SK-N-SH (cell line): Measurements from ENCODE around the gene CREB3L1. TPM values are rescaled to one million over a fixed set of nuclear protein-coding genes. Genes with fewer than 3 reads are reported as not detected.
A peak's percentile ranks its signal among the peaks of the same experiment; 100 is the strongest.

Source experiments
- CTCF ChIA-PET: fragments of 300-600, 350-600 bp; formaldehyde crosslinking; extraction: SDS; loops from one replicate; lab custom pipeline; 2021; lab: Yijun Ruan, JAX
- POLR2A ChIA-PET: fragments of 350-600 bp; sonication (Branson Sonifier 250); formaldehyde crosslinking; extraction: SDS; loops from one replicate; lab custom pipeline; 2020; ENCODE audit warnings: antibody characterized with exemption, inconsistent platforms; lab: Yijun Ruan, JAX
- DNase-seq: peaks from one replicate; pipeline ENCODE4 v3.0.0; 2012
- H2AFZ ChIP-seq: fragments of 200-600 bp; sonication (generic); 2 replicates; pipeline ENCODE4 v1.8.1; 2016; ENCODE audit warnings: antibody characterized with exemption, mild to moderate bottlenecking, low read depth
- H3F3A ChIP-seq: fragments of 200-600 bp; sonication (generic); replicated peaks from 2 replicates; pipeline ENCODE3; 2016; ENCODE audit warnings: antibody characterized with exemption, mild to moderate bottlenecking; ENCODE audit not compliant: insufficient read depth
- H3K27ac ChIP-seq, 2 experiments: fragments of 200-500 bp in 1 of 2; fragments of 200-600 bp in 1 of 2; sonication (Bioruptor generic) in 1 of 2; sonication (generic), shearing (Covaris generic) in 1 of 2; 2 replicates each; pipeline versions ENCODE4 v1.5.1 to v1.6.1; 2014 to 2016; ENCODE audit warnings: low read depth in 2 of 2, inconsistent platforms in 1 of 2, low read length in 1 of 2, mild to moderate bottlenecking in 1 of 2, mixed read lengths in 1 of 2
- H3K27me3 ChIP-seq: fragments of 200-600 bp; sonication (generic), shearing (Covaris generic); 2 replicates; pipeline ENCODE4 v1.6.1; 2016; ENCODE audit warnings: mixed run types; ENCODE audit not compliant: insufficient read depth
- H3K36me3 ChIP-seq, 2 experiments: fragments of 200-500 bp in 1 of 2; fragments of 200-600 bp in 1 of 2; sonication (Bioruptor generic) in 1 of 2; sonication (generic) in 1 of 2; replicated peaks in 1 of 2; 2 replicates each; pipeline versions ENCODE3 to v1.5.1; 2014 to 2016; ENCODE audit warnings: low read length in 1 of 2, mild to moderate bottlenecking in 1 of 2; ENCODE audit not compliant: insufficient read depth in 2 of 2, control insufficient read depth in 1 of 2
- H3K4me1 ChIP-seq, 2 experiments: fragments of 200-500 bp in 1 of 2; fragments of 200-600 bp in 1 of 2; sonication (Bioruptor generic) in 1 of 2; sonication (generic), shearing (Covaris generic) in 1 of 2; 2 replicates each; pipeline versions ENCODE4 v1.5.1 to v1.6.1; 2014 to 2016; ENCODE audit warnings: low read depth in 1 of 2, low read length in 1 of 2, mixed run types in 1 of 2; ENCODE audit not compliant: insufficient read depth in 2 of 2, control insufficient read depth in 1 of 2
- H3K4me2 ChIP-seq: fragments of 200-600 bp; sonication (generic), shearing (Covaris generic); 2 replicates; pipeline ENCODE4 v1.6.1; 2017; ENCODE audit warnings: mixed run types
- H3K4me3 ChIP-seq, 2 experiments: fragments of 200-500 bp in 1 of 2; fragments of 200-600 bp in 1 of 2; sonication (Bioruptor generic) in 1 of 2; sonication (generic), shearing (Covaris generic) in 1 of 2; 2 replicates each; pipeline versions ENCODE4 v1.5.1 to v1.8.1; 2014 to 2016; ENCODE audit warnings: low read depth in 2 of 2, inconsistent platforms in 1 of 2, low read length in 1 of 2, mild to moderate bottlenecking in 1 of 2, mixed read lengths in 1 of 2, moderate library complexity in 1 of 2
- H3K79me2 ChIP-seq: fragments of 200-600 bp; sonication (generic); 2 replicates; pipeline ENCODE4 v1.8.1; 2017; ENCODE audit warnings: mild to moderate bottlenecking; ENCODE audit not compliant: insufficient read depth
- H3K9ac ChIP-seq: fragments of 200-600 bp; sonication (generic); 2 replicates; pipeline ENCODE4 v1.6.1; 2017; ENCODE audit warnings: mixed run types
- H3K9me2 ChIP-seq: fragments of 200-600 bp; sonication (generic); 2 replicates; pipeline ENCODE4 v1.6.1; 2017; ENCODE audit warnings: mixed run types
- H3K9me3 ChIP-seq: fragments of 200-600 bp; sonication (generic); 2 replicates; pipeline ENCODE4 v1.6.1; 2017; ENCODE audit warnings: mixed run types, mild to moderate bottlenecking, moderate library complexity
- H4K20me1 ChIP-seq: fragments of 200-600 bp; sonication (generic); 2 replicates; pipeline ENCODE4 v1.6.1; 2017; ENCODE audit warnings: mild to moderate bottlenecking, mixed run types; ENCODE audit not compliant: insufficient read depth
- CHD2 ChIP-seq: fragments of 150-350 bp; IDR thresholded peaks from 2 replicates; pipeline ENCODE4 v1.6.1; 2018; ENCODE audit warnings: low read length; ENCODE audit not compliant: partially characterized antibody
- CTCF ChIP-seq: fragments of 200-600 bp; sonication (generic); IDR thresholded peaks from 2 replicates; pipeline ENCODE4 v1.6.1; 2017; ENCODE audit warnings: antibody characterized with exemption, mild to moderate bottlenecking, moderate library complexity
- JUND ChIP-seq: IDR thresholded peaks from 2 replicates; pipeline ENCODE4 v1.4.0; 2012
- MXI1 ChIP-seq: IDR thresholded peaks from 2 replicates; pipeline ENCODE4 v1.6.1; 2012; ENCODE audit warnings: mild to moderate bottlenecking, low read depth, low read length, improper control_type of control experiment
- PBX3 ChIP-seq: IDR thresholded peaks from 2 replicates; pipeline ENCODE4; 2012
- POLR2AphosphoS5 ChIP-seq: IDR thresholded peaks from 2 replicates; pipeline ENCODE4 v1.6.1; 2012; ENCODE audit warnings: low read depth, low read length
- RAD21 ChIP-seq: IDR thresholded peaks from 2 replicates; pipeline ENCODE4 v1.6.1; 2012; ENCODE audit warnings: mild to moderate bottlenecking, low read length
- RCOR1 ChIP-seq: fragments of 150-350 bp; IDR thresholded peaks from 2 replicates; pipeline ENCODE4 v1.6.1; 2017; ENCODE audit warnings: antibody characterized with exemption, low read length
- RXRA ChIP-seq: IDR thresholded peaks from 2 replicates; pipeline ENCODE4 v1.4.0; 2012; ENCODE audit warnings: low read depth, mild to moderate bottlenecking, borderline replicate concordance
- SMC3 ChIP-seq: IDR thresholded peaks from 2 replicates; pipeline ENCODE4 v1.6.1; 2012; ENCODE audit warnings: low read depth, low read length, improper control_type of control experiment
- TCF12 ChIP-seq: IDR thresholded peaks from 2 replicates; pipeline ENCODE4 v1.4.0; 2012
- TEAD4 ChIP-seq: IDR thresholded peaks from 2 replicates; pipeline ENCODE4 v1.4.0; 2012; ENCODE audit warnings: mild to moderate bottlenecking, borderline replicate concordance; ENCODE audit not compliant: insufficient read depth
- USF2 ChIP-seq: fragments of 150-350 bp; IDR thresholded peaks from 2 replicates; pipeline ENCODE4 v1.6.1; 2017; ENCODE audit warnings: antibody characterized with exemption, low read length, low read depth, borderline replicate concordance
- WGBS: methylation state at CpG from one replicate; pipeline ENCODE4 v1.1.6; 2017; ENCODE audit warnings: low lambda C conversion rate; 5-methylcytosine and 5-hydroxymethylcytosine counted together
- polyA plus RNA-seq, 3 experiments: library from polyadenylated mRNA; depleted of rRNA; stranded (reverse); fragments of >200 nt; gene quantifications; 2 replicates each; pipeline ENCODE4 v1.2.3, GENCODE V29; 2012

CREB3L1 gene
- polyA plus RNA-seq, 1 of the 3 experiments (the other 2 are of a cell fraction), result 14.0 TPM

- Histone ChIP-seq H3K4me2 (no peak overlapping the region), H3K27ac (no peak overlapping the region), H3K36me3 (peaks cover 0 to 26% of the 10 kb centered on the region in 2 experiments), H3K27me3 (no peaks in the 10 kb centered on the region), H2AFZ (no peak overlapping the region), H3K9me3 (no peaks in the 10 kb centered on the region), H3F3A (peaks cover 11% of the 10 kb centered on the region), H3K4me1 (peaks cover 7 to 29% of the 10 kb centered on the region in 2 experiments; a peak in 3 of 4 replicates), H3K9me2 (no peaks in the 10 kb centered on the region), H4K20me1 (peaks cover 59% of the 10 kb centered on the region), H3K79me2 (peaks cover 100% of the 10 kb centered on the region), H3K9ac (no peak overlapping the region), H3K4me3 (no peak overlapping the region)
- ChIA-PET CTCF (interaction anchor here (0.7 to 2.9 kb wide), 7 partner anchors 8 to 45 kb away, joined by 3 to 11 read pairs (median 4); no protein-coding TSS in a partner anchor), POLR2A (no interaction called here)
- DNase-seq, result no peak
- no peak for TF ChIP-seq POLR2AphosphoS5
- WGBS, result no CpG with 5 or more reads among the region's 3 CpGs
Observed at GRCh38 chr11:46285173-46285572, 7.7 kb downstream of the CREB3L1 start.

- Histone ChIP-seq H3K27me3 (no peaks in the 10 kb centered on the region), H4K20me1 (peaks cover 59% of the 10 kb centered on the region), H3K4me3 (no peak overlapping the region), H3K27ac (no peak overlapping the region), H2AFZ (no peak overlapping the region), H3K9me3 (no peaks in the 10 kb centered on the region), H3K9me2 (no peaks in the 10 kb centered on the region), H3K4me2 (no peak overlapping the region), H3K4me1 (peaks cover 11 to 30% of the 10 kb centered on the region in 2 experiments; a peak in 3 of 4 replicates), H3K9ac (no peak overlapping the region), H3F3A (peaks cover 15% of the 10 kb centered on the region), H3K36me3 (peaks cover 0 to 26% of the 10 kb centered on the region in 2 experiments), H3K79me2 (peaks cover 100% of the 10 kb centered on the region)
- 87% methylated on average over 11 of the region's 11 CpGs for WGBS
- ChIA-PET POLR2A (interaction anchor here (1.2 kb wide), 1 partner anchor 10 kb away, joined by 3 read pairs; no protein-coding TSS in a partner anchor), CTCF (interaction anchor here (1.0 to 2.9 kb wide), 7 partner anchors 10 to 45 kb away, joined by 3 to 11 read pairs (median 4); no protein-coding TSS in a partner anchor)
- DNase-seq, result no peak
- no peak for TF ChIP-seq SMC3
- TF ChIP-seq PBX3, result peak; percentile 58
- TF ChIP-seq RXRA, result no peak
Observed at GRCh38 chr11:46285594-46286033, 8.2 kb downstream of the CREB3L1 start.

GRCh38 chr11:46286789-46287188, 9.3 kb downstream of the CREB3L1 start:
- H4K20me1 ChIP-seq, result peaks cover 47% of the 10 kb centered on the region
- TF ChIP-seq CHD2, result no peak
- TF ChIP-seq CTCF, result no peak
- no peak for TF ChIP-seq RXRA
- TF ChIP-seq USF2, result no peak
- TF ChIP-seq PBX3, result no peak
- no peak for TF ChIP-seq TCF12
- TF ChIP-seq MXI1, result no peak
- no peak for TF ChIP-seq TEAD4
- no peak for TF ChIP-seq RCOR1
- TF ChIP-seq RAD21, result no peak
- TF ChIP-seq JUND, result no peak

More at GRCh38 chr11:46286789-46287188, 9.3 kb downstream of the CREB3L1 start:
- H3K27me3 ChIP-seq, result no peaks in the 10 kb centered on the region
- H2AFZ ChIP-seq, result no peak overlapping the region
- ChIA-PET CTCF (interaction anchor here (1.0 to 2.9 kb wide), 2 partner anchors 21 to 43 kb away, joined by 3 to 11 read pairs; no protein-coding TSS in a partner anchor), POLR2A (interaction anchor here (1.2 kb wide), 1 partner anchor 9 kb away, joined by 3 read pairs; no protein-coding TSS in a partner anchor)
- no peaks in the 10 kb centered on the region for H3K9me2 ChIP-seq
- H3K4me3 ChIP-seq, result no peak overlapping the region
- H3K36me3 ChIP-seq, result peaks cover 0 to 22% of the 10 kb centered on the region in 2 experiments
- 87% methylated on average over 3 of the region's 5 CpGs for WGBS
- H3K79me2 ChIP-seq, result peaks cover 100% of the 10 kb centered on the region
- peaks cover 23% of the 10 kb centered on the region for H3F3A ChIP-seq
- no peaks in the 10 kb centered on the region for H3K9me3 ChIP-seq
- H3K4me2 ChIP-seq, result no peak overlapping the region
- DNase-seq, result no peak
- peaks cover 11 to 30% of the 10 kb centered on the region in 2 experiments for H3K4me1 ChIP-seq
- no peak overlapping the region for H3K9ac ChIP-seq
- H3K27ac ChIP-seq, result no peak overlapping the region
